ENCODE results near the gene SHLD1.
A peak's percentile ranks its signal among the peaks of the same experiment; 100 is the strongest.
"Not testable (repeated sequence)": the region's sequence is repeated elsewhere in the genome, so short reads cannot be mapped to it uniquely, and the experiment has no call there.

Gene SHLD1

GRCh38 chr20:5749952-5750779 is at the start of gene SHLD1:
Gene SHLD1, plus strand, starts transcription at chr20:5750401. Its CDS starts 22,465 bp downstream, at chr20:5772866.
- DNase-seq: peak in 1 of 2 experiments; percentile 61

GRCh38 chr20:5702339-5702738 is 47.9 kb upstream of the SHLD1 start:
- DNase-seq: not testable (repeated sequence)

GRCh38 chr20:5703681-5704101 is 46.5 kb upstream of the SHLD1 start:
- DNase-seq: no peak

GRCh38 chr20:5705827-5706226 is 44.4 kb upstream of the SHLD1 start:
- no peak for DNase-seq

GRCh38 chr20:5706797-5707196 is 43.4 kb upstream of the SHLD1 start:
- no peak for DNase-seq

GRCh38 chr20:5710551-5710950 is 39.6 kb upstream of the SHLD1 start:
- no peak for DNase-seq

GRCh38 chr20:5714261-5715041 is 35.8 kb upstream of the SHLD1 start:
- no peak for DNase-seq

- no peak for DNase-seq
These were observed 34.9 kb upstream of the SHLD1 start for GRCh38 chr20:5715071-5715841.

GRCh38 chr20:5716953-5717352 is 33.2 kb upstream of the SHLD1 start:
- no peak for DNase-seq

- peak; percentile 90 for DNase-seq
These were observed 31.2 kb upstream of the SHLD1 start for GRCh38 chr20:5718896-5719595.

GRCh38 chr20:5719861-5720403 is 30.3 kb upstream of the SHLD1 start:
- DNase-seq: peak in 1 of 2 experiments; percentile 14

GRCh38 chr20:5720696-5721095 is 29.5 kb upstream of the SHLD1 start:
- no peak for DNase-seq

GRCh38 chr20:5721356-5721755 is 28.8 kb upstream of the SHLD1 start:
- not testable (repeated sequence) for DNase-seq

GRCh38 chr20:5722927-5723326 is 27.3 kb upstream of the SHLD1 start:
- DNase-seq: no peak

GRCh38 chr20:5725183-5725463 is 25.1 kb upstream of the SHLD1 start:
- DNase-seq: not testable (repeated sequence)

- no peak for DNase-seq
These were observed 23.1 kb upstream of the SHLD1 start for GRCh38 chr20:5727018-5727515.

- DNase-seq: no peak
These were observed 20.9 kb upstream of the SHLD1 start for GRCh38 chr20:5729348-5729747.

- no peak for DNase-seq
These were observed 20.1 kb upstream of the SHLD1 start for GRCh38 chr20:5730131-5730530.

GRCh38 chr20:5731753-5732366 is 18.3 kb upstream of the SHLD1 start:
- DNase-seq: peak; percentile 88 to 94

- DNase-seq: no peak
These were observed 15.6 kb upstream of the SHLD1 start for GRCh38 chr20:5734602-5735001.

GRCh38 chr20:5735845-5736510 is 14.2 kb upstream of the SHLD1 start:
- no peak for DNase-seq

All from cerebellar nuclear complex (tissue), 1 donor.